ENCODE results near the gene KCNIP4.

KCNIP4 gene

DNA sequence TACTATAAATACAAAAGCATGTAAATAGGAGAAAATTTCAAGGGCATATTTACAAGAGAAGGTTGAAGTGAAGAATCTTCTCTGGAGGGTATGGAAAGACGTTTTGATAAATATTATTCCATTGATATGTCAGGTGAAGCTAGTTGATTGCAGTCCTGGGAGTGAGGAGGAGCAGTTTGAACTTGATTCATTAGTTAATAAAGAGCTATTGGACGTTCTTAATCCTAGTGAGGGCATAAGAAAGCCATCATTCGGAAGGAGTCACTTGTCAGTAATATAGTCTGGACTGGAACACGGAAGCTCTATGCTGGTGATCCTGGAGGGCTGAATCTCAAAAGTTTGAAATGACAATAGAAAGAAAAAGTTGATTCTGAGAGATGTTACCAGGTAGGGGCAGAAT is 793.2 kb downstream of the KCNIP4 start:
- DNase-seq = no peak

DNA sequence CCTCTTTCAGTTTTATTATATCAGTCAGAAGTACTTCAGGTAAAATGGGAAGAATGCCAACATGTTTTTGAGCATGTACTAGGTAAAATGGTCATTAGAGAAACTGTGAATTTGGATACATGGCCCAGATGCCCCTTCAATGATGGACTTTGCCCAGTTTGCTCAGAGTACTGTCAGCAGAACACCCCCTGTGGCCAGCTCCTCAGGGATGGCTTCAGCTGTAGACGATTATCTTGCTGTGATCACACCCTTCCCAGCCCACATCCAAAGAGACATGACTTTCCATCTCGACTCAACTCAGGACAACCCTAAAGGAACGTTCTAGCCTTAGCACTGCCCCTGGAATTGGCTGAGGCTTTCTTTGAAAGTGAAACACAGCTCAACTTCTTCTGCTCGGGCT is 809.2 kb downstream of the KCNIP4 start:
- no peak for DNase-seq

GRCh38 chr4:21136051-21136630 is 812.4 kb downstream of the KCNIP4 start:
- no peak for DNase-seq

- no peak for DNase-seq
Measured at GRCh38 chr4:21134994-21135393, 813.6 kb downstream of the KCNIP4 start.

DNA sequence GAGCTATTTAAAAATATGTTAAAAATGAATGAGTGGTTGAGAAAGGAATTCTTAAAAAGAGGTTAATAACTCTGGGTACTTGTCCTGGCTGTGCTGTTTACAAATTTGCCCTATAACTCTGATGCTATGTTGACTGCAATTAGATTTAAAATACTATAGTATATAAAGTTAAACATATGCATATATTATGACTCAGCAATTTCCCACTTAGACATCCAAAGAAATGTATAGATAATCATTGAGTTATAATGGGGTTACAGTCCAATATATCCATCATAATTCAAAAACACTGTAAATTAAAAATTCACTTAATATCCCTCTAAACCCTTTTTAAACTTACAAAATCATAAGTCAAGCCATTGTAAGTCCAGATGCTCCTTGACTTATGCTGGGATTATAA is 818.0 kb downstream of the KCNIP4 start:
- DNase-seq = no peak

DNA sequence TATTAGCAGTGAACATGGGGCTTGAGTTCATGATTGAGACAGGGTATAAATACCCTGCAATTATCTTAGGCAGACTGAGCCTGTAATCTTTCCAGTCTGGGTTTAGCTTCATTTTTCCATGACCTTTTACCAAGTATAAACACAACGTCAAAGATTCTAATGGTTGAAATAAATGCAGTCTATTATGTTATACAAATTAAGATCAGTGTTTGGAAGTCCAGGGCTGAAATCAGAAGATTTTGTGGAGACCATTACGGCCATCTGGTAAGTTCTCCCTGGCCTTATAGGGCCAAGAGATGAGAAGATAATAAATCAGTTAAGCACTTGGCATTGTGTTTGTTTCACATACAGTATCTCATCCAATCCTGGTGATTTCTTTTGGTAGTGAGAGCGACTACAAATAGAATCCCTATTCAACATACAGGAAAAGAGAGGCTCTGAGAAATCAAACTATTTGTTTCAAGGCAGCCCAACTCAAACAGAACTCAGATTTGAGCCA is 822.5 kb downstream of the KCNIP4 start:
- DNase-seq = no peak

- no peak for DNase-seq
Measured at GRCh38 chr4:21118301-21118700, 830.3 kb downstream of the KCNIP4 start.

DNA sequence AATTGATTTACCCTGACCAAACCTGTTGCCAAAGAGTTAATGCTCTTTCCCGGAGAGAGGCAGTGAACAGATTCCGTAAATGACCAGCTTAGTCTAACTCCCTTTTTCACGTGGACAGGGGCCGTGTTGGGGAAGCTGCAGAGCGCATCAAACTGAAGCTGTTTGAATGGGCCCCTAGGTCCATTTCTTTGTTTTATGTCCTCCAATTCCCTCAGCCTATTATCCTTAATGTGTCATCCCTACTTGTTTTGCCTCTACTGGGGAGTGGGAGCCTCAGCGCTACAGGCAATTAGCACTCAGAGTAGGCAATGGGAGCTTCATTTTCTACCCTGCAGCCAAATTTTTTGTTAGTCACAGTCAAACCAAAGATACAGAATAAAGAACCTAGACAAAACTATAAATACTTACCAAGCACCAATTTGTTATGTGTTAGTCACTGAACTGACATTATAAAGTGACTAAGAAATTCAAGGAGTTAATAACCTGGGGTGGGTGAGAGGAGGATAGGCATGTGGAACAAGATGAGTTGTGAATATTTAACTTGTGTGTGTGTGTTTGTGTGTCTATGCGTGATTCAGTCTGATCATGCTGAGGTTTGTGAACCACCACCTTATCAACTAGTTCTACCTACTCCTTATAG is 830.9 kb downstream of the KCNIP4 start:
- no peak for DNase-seq

DNA sequence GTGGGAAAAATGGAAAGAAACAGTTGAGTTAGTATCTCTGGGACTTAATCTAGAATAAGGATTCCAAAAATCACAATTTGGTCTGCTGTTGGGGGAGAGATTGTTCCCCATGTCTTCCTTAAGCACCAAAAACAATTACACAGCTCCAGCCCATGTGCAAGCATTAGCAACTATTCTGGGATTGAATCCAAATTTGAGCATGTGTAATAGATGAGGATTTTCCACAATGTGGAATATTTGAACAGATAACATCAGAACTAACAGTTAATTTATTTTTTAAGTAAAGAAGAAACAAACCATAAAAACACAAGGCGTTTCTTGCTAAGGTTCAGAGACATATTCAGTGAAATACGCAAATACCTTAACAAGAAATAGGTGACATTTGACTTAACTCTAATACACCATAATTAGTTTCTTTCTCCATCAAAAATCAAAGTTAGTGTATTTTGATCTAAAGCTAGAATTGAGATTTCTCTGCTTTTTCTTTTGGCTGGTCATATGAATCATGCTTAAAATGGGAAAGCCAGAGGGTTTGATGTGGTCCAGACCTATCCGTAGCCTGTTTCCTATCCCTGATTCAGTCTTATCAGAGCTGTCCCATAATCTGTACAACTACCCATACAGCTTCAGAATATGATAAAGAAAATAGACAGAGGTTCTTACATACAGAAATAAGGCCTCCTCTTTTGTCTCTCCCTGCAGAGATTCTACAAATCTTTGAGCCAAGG is 834.9 kb downstream of the KCNIP4 start:
- DNase-seq = no peak

- DNase-seq = no peak
Measured at GRCh38 chr4:21102667-21103066, 845.9 kb downstream of the KCNIP4 start.

- no peak for DNase-seq
Measured at GRCh38 chr4:21097865-21098264, 850.7 kb downstream of the KCNIP4 start.

GRCh38 chr4:21097026-21097425 is 851.5 kb downstream of the KCNIP4 start:
- DNase-seq = no peak

DNA sequence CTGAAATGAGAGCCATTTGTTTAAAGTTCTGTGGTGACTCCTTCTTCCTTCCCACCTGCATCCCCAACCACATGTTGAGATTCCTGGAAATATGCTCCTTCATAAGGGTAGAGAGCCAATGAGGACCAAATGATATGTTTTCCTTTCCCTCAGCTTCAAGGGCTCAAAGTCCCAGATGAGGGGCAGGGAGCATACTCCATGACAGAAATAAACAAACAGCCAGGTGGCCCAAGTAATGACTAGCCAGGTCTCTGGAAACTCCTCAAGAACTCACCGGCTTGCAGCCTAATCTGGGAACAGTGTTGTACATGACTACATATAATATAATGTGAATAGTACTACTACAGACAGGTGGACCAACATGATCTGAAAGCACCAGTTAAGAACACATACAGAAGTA is 856.0 kb downstream of the KCNIP4 start:
- DNase-seq = peak; percentile 4

DNA sequence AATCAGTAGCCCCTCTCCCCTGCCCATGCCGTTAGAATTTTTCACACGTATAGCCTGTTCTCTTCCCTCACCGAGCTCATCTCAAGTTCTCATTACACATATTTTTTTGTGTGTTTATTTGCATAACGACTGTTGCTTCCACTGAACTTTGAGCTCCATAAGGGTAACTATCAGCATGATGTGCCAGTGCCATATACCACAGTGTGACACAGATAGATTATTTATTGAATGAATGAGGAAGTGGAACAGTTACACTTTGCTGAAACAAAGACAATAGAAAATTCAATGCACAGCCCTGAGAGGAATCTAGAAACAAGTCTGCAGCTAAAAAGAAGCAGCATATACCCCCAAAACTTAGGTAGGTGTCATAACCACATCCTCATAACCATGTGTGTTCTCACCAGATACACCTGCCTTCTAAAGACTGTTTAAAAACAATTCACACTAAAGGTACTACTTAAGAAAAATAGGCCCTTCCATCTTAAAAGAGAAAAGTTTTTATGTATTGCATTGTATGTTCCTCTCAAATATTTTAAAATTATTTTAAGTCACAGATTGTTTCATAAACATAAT is 858.4 kb downstream of the KCNIP4 start:
- DNase-seq = no peak

GRCh38 chr4:21083413-21083812 is 865.2 kb downstream of the KCNIP4 start:
- DNase-seq = no peak

- DNase-seq = no peak
Measured at GRCh38 chr4:21077967-21078366, 870.6 kb downstream of the KCNIP4 start.

GRCh38 chr4:21067351-21067750 is 881.2 kb downstream of the KCNIP4 start:
- DNase-seq = no peak

DNA sequence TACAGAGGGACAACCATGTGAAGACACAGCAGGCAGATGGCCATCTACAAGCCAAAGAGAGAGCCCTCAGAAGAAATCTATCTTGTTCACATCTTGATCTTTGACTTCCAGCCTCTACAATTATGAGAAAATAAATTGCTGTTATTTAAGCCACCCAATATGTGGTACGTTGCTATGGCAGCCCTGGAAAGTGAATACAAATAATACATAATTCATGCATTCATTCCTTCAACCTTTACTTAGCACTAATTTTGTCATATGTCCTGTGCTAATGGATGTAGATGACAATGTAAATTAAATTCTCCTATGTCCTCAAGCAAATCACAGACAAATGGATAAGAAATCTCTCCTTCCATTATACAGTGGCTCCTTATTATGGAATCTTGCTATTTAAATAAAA is 886.7 kb downstream of the KCNIP4 start:
- DNase-seq = no peak

- no peak for DNase-seq
Measured at GRCh38 chr4:21046141-21046540, 902.4 kb downstream of the KCNIP4 start.

DNA sequence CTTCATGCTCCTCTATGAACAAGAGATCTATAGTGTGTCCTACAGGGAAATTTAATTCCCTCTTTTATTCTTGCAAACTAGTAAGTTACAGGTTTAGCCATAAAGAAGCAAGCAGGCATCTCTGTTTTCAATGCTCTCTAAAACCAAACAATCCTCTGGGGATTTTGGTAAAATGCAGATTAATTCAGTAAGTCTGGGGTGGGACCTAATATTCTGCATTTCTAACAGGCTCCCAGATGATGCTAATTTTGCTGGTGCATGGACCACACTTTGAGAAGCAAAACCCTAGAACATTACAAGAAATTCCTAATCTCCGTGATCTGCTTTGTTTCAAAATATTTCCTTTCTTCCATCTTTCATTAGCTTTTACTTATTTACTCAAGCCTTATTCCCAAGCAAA is 903.5 kb downstream of the KCNIP4 start:
- no peak for DNase-seq

- no peak for DNase-seq
Measured at GRCh38 chr4:21041708-21042107, 906.9 kb downstream of the KCNIP4 start.

DNA sequence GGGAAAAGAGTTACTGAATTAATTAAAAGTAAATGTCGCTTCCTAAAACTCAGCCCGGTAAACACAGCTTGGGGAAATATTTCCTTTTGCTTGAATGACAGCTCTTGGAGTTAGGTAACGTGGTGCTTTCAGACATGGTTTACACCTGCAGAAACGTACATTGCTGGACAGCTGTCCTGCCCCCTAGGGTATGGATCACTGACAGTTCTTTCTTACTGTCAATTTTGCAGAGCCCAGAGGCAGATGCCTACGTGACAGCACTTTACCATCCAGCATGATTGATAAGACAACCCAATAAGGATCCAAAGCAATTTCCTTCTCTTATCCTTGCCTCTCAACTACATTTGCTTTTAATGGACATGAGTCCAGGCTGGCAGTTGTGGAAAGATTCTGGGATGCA is 913.8 kb downstream of the KCNIP4 start:
- no peak for DNase-seq

- no peak for DNase-seq
Measured at GRCh38 chr4:21032089-21032645, 916.4 kb downstream of the KCNIP4 start.

DNA sequence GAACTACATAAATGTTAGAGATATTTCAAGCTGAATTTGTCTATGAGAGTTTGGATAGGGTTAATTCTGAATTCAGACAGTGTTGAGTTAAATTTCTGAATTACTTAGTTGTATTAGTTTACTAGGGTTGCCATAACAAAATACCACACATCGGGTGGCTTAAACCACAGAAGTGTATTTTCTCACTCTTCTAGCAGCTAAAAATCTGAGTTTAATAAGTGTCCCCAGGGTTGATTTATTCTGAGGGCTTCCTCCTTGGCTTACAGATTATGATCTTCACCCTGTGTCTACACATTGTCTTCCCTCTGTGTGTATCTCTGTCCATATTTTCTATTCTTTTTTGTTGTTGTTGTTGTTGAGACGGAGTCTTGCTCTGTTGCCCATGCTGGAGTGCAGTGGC is 929.8 kb downstream of the KCNIP4 start:
- DNase-seq = no peak
